Type B pancreatic cell (in vitro differentiated cells): ENCODE measurements around the gene DOCK1. TPM values are rescaled to one million over a fixed set of nuclear protein-coding genes. Genes with fewer than 3 reads are reported as not detected.

Experiments
- DNase-seq: peaks from one replicate; pipeline ENCODE4 v3.0.0; 2021; ENCODE audit warnings: mixed read lengths; ENCODE audit not compliant: unreplicated experiment; ENCODE audit errors: extremely low spot score
- H3K27ac Mint-ChIP-seq: 2 replicates; pipeline ENCODE4 v1.8.0; 2021; ENCODE audit warnings: mild to moderate bottlenecking, mixed read lengths
- H3K27me3 Mint-ChIP-seq: 2 replicates; pipeline ENCODE4 v1.8.0; 2021; ENCODE audit warnings: mixed read lengths
- H3K36me3 Mint-ChIP-seq: 2 replicates; pipeline ENCODE4 v1.8.0; 2021; ENCODE audit warnings: mixed read lengths
- H3K4me1 Mint-ChIP-seq: one replicate; pipeline ENCODE4 v1.8.0; 2021; ENCODE audit warnings: mixed read lengths; ENCODE audit not compliant: unreplicated experiment
- H3K4me3 Mint-ChIP-seq: 2 replicates; pipeline ENCODE4 v1.8.0; 2021; ENCODE audit warnings: mild to moderate bottlenecking, mixed read lengths
- H3K9me3 Mint-ChIP-seq: 2 replicates; pipeline ENCODE4 v1.8.0; 2021; ENCODE audit warnings: mixed read lengths
- total RNA-seq: library from RNA; stranded (reverse); gene quantifications from 2 replicates; pipeline ENCODE4 v1.2.1, GENCODE V29; 2021; ENCODE audit warnings: low replicate concordance
- TF ChIP-seq, protein P1 (sequence below): fragments of 200-600 bp; sonication (generic); conservative IDR thresholded peaks from 2 replicates; pipeline ENCODE4 v1.5.0; 2021; ENCODE audit warnings: antibody characterized with exemption, mild to moderate bottlenecking

Gene DOCK1
- total RNA-seq, 1 donor from 2014 or later: 67.4 TPM

GRCh38 chr10:127089446-127089845 lies 184.2 kb downstream of the DOCK1 start:
- Mint-ChIP-seq H3K4me1 (no peaks in the 10 kb centered on the region), H3K36me3 (peaks cover 15% of the 10 kb centered on the region), H3K27ac (no peak overlapping the region), H3K9me3 (no peaks in the 10 kb centered on the region), H3K4me3 (no peak overlapping the region), H3K27me3 (no peaks in the 10 kb centered on the region)
- no peak for DNase-seq
- TF ChIP-seq, protein P1, sequence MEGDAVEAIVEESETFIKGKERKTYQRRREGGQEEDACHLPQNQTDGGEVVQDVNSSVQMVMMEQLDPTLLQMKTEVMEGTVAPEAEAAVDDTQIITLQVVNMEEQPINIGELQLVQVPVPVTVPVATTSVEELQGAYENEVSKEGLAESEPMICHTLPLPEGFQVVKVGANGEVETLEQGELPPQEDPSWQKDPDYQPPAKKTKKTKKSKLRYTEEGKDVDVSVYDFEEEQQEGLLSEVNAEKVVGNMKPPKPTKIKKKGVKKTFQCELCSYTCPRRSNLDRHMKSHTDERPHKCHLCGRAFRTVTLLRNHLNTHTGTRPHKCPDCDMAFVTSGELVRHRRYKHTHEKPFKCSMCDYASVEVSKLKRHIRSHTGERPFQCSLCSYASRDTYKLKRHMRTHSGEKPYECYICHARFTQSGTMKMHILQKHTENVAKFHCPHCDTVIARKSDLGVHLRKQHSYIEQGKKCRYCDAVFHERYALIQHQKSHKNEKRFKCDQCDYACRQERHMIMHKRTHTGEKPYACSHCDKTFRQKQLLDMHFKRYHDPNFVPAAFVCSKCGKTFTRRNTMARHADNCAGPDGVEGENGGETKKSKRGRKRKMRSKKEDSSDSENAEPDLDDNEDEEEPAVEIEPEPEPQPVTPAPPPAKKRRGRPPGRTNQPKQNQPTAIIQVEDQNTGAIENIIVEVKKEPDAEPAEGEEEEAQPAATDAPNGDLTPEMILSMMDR: no peak

- Mint-ChIP-seq H3K36me3 (peaks cover 19% of the 10 kb centered on the region), H3K9me3 (no peaks in the 10 kb centered on the region), H3K27ac (no peak overlapping the region), H3K4me3 (no peak overlapping the region), H3K4me1 (no peaks in the 10 kb centered on the region), H3K27me3 (no peaks in the 10 kb centered on the region)
- DNase-seq: no peak
- TF ChIP-seq, protein P1: no peak
Measured at GRCh38 chr10:127090138-127090537, 184.9 kb downstream of the DOCK1 start.

- Mint-ChIP-seq H3K36me3 (peaks cover 22% of the 10 kb centered on the region), H3K9me3 (no peaks in the 10 kb centered on the region), H3K27me3 (no peaks in the 10 kb centered on the region), H3K4me1 (no peaks in the 10 kb centered on the region), H3K4me3 (no peak overlapping the region), H3K27ac (no peak overlapping the region)
- no peak for DNase-seq
- TF ChIP-seq, protein P1: no peak
Measured at GRCh38 chr10:127091354-127091753, 186.1 kb downstream of the DOCK1 start.

- Mint-ChIP-seq H3K36me3 (peaks cover 27% of the 10 kb centered on the region), H3K27ac (no peak overlapping the region), H3K9me3 (no peaks in the 10 kb centered on the region), H3K27me3 (no peaks in the 10 kb centered on the region), H3K4me1 (no peaks in the 10 kb centered on the region), H3K4me3 (no peak overlapping the region)
- no peak for DNase-seq
- TF ChIP-seq, protein P1: no peak
Measured at GRCh38 chr10:127092916-127093315, 187.7 kb downstream of the DOCK1 start.

DNA sequence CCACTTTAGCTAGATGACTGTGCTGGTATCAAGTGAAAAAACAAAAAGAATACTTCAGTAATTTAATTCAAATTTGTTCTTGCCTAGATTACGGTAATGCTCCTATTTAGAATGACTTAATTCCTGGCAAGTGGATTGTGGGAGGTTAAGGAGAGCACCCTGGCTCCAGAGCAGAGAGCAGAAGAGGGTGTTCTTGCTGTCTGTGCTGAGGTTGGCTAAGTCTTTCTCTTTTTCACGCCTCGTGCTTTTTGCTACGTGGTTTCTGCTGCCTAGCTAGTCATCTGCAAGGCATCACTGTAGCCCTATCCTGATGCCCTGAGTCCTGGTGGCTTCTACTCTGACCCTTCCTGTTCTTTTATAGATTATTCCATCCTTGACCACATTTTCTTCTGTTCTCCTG lies 189.8 kb downstream of the DOCK1 start:
- TF ChIP-seq, protein P1: no peak

More for the DNA sequence above, 189.8 kb downstream of the DOCK1 start:
- Mint-ChIP-seq H3K4me1 (no peaks in the 10 kb centered on the region), H3K27ac (no peak overlapping the region), H3K27me3 (no peaks in the 10 kb centered on the region), H3K36me3 (peaks cover 29% of the 10 kb centered on the region), H3K4me3 (no peak overlapping the region), H3K9me3 (no peaks in the 10 kb centered on the region)
- DNase-seq: no peak
